Activated CD4-positive, alpha-beta T cell treated with anti-CD3 and anti-CD28 coated beads, Interleukin-2, Interleukin-4, amounts not matched to agents 100 ng/mL and 50 ng/mL, durations not matched to agents 16 hours and 8 hours (primary cell): ENCODE measurements around the gene HCFC2.
"Not testable (repeated sequence)": the region's sequence is repeated elsewhere in the genome, so short reads cannot be mapped to it uniquely, and the experiment has no call there.

Source experiments
- DNase-seq: peaks from one replicate; pipeline ENCODE4 v3.0.0-alpha.2; 2020; ENCODE audit warnings: low spot score

Gene HCFC2

GRCh38 chr12:104057771-104058197 lies 6.5 kb upstream of the HCFC2 start:
- peak; percentile 15 for DNase-seq

GRCh38 chr12:104058802-104059201 lies 5.5 kb upstream of the HCFC2 start:
- DNase-seq: no peak

GRCh38 chr12:104059963-104060362 lies 4.4 kb upstream of the HCFC2 start:
- DNase-seq: no peak

GRCh38 chr12:104060791-104061190 lies 3.5 kb upstream of the HCFC2 start:
- no peak for DNase-seq

GRCh38 chr12:104063712-104064030 lies 660 bp upstream of the HCFC2 start:
- peak; percentile 11 for DNase-seq

GRCh38 chr12:104064842-104065427 lies 604 bp downstream of the HCFC2 start:
- no peak for DNase-seq

- DNase-seq: no peak
Observed at GRCh38 chr12:104072099-104072498, 7.8 kb downstream of the HCFC2 start.

GRCh38 chr12:104073699-104074098 lies 9.4 kb downstream of the HCFC2 start:
- no peak for DNase-seq

GRCh38 chr12:104079024-104079423 lies 14.7 kb downstream of the HCFC2 start:
- DNase-seq: no peak

GRCh38 chr12:104080764-104081163 lies 16.4 kb downstream of the HCFC2 start:
- no peak for DNase-seq

- DNase-seq: peak; percentile 78
Observed at GRCh38 chr12:104083769-104084475, 19.6 kb downstream of the HCFC2 start.

GRCh38 chr12:104090685-104091084 lies 26.4 kb downstream of the HCFC2 start:
- no peak for DNase-seq

- DNase-seq: no peak
Observed at GRCh38 chr12:104091136-104091535, 26.8 kb downstream of the HCFC2 start.

GRCh38 chr12:104094284-104094683 lies 30.0 kb downstream of the HCFC2 start:
- no peak for DNase-seq

GRCh38 chr12:104095289-104095688 lies 31.0 kb downstream of the HCFC2 start:
- no peak for DNase-seq

- no peak for DNase-seq
Observed at GRCh38 chr12:104097954-104098353, 33.6 kb downstream of the HCFC2 start.

GRCh38 chr12:104105461-104105860 lies 41.1 kb downstream of the HCFC2 start:
- no peak for DNase-seq

GRCh38 chr12:104106965-104107364 lies 42.6 kb downstream of the HCFC2 start:
- DNase-seq: no peak

GRCh38 chr12:104108755-104109445 lies 44.6 kb downstream of the HCFC2 start:
- peak; percentile 84 for DNase-seq

- DNase-seq: no peak
Observed at GRCh38 chr12:104109446-104110271, 45.3 kb downstream of the HCFC2 start.

- DNase-seq: not testable (repeated sequence)
Observed at GRCh38 chr12:104114834-104115586, 50.7 kb downstream of the HCFC2 start.

GRCh38 chr12:104115587-104115975 lies 51.2 kb downstream of the HCFC2 start:
- no peak for DNase-seq
